HG03025 (cell line): ENCODE measurements around the gene CARM1.

Source experiments
- ATAC-seq: cut with Tn5 transposase; IDR thresholded peaks from one replicate; pipeline ENCODE4 v1.9.1; 2021; ENCODE audit warnings: mild to moderate bottlenecking, moderate library complexity; ENCODE audit not compliant: unreplicated experiment, low FRiP score

Gene CARM1

GRCh38 chr19:10968527-10969135, 97.3 kb downstream of the CARM1 start:
- ATAC-seq, result no peak

- ATAC-seq, result no peak
Measured at GRCh38 chr19:10971107-10971726, 99.9 kb downstream of the CARM1 start.
